ENCODE data around the gene CDH23.

CDH23 gene

GRCh38 chr10:71735709-71736569 lies 339.2 kb downstream of the CDH23 start:
- DNase-seq: peak; percentile 81

- DNase-seq: no peak
Measured at GRCh38 chr10:71736570-71736952, 339.8 kb downstream of the CDH23 start.

- no peak for DNase-seq
Measured at GRCh38 chr10:71737001-71737833, 340.5 kb downstream of the CDH23 start.

GRCh38 chr10:71737834-71738197 lies 341.1 kb downstream of the CDH23 start:
- DNase-seq: no peak

- no peak for DNase-seq
Measured at GRCh38 chr10:71739358-71739900, 342.7 kb downstream of the CDH23 start.

- no peak for DNase-seq
Measured at GRCh38 chr10:71740069-71740653, 343.4 kb downstream of the CDH23 start.

GRCh38 chr10:71741029-71741428 lies 344.3 kb downstream of the CDH23 start:
- no peak for DNase-seq

GRCh38 chr10:71741671-71742070 lies 345.0 kb downstream of the CDH23 start:
- DNase-seq: no peak

GRCh38 chr10:71742301-71743088 lies 345.8 kb downstream of the CDH23 start:
- DNase-seq: peak; percentile 63

GRCh38 chr10:71743089-71743838 lies 346.5 kb downstream of the CDH23 start:
- no peak for DNase-seq

GRCh38 chr10:71743866-71744265 lies 347.1 kb downstream of the CDH23 start:
- DNase-seq: no peak

GRCh38 chr10:71744897-71745663 lies 348.4 kb downstream of the CDH23 start:
- DNase-seq: no peak

GRCh38 chr10:71745664-71746250 lies 349.0 kb downstream of the CDH23 start:
- no peak for DNase-seq

GRCh38 chr10:71746344-71747037 lies 349.8 kb downstream of the CDH23 start:
- no peak for DNase-seq

GRCh38 chr10:71747039-71747531 lies 350.4 kb downstream of the CDH23 start:
- DNase-seq: no peak

GRCh38 chr10:71747551-71748523 lies 351.1 kb downstream of the CDH23 start:
- no peak for DNase-seq

GRCh38 chr10:71748671-71749191 lies 352.0 kb downstream of the CDH23 start:
- peak; percentile 88 for DNase-seq

GRCh38 chr10:71749396-71749795 lies 352.7 kb downstream of the CDH23 start:
- DNase-seq: no peak
